Skeletal muscle tissue (tissue), 4 donors: ENCODE measurements around the gene DNAJC6. TPM values are rescaled to one million over a fixed set of nuclear protein-coding genes. Genes with fewer than 3 reads are reported as not detected.
"Not testable (repeated sequence)": the region's sequence is repeated elsewhere in the genome, so short reads cannot be mapped to it uniquely, and the experiment has no call there.

Experiments used
- H3K27ac ChIP-seq: one replicate; pipeline ENCODE4 v1.7.0; 2013; ENCODE audit warnings: mild to moderate bottlenecking, low read depth, low read length, inconsistent platforms
- H3K27me3 ChIP-seq, 3 donors: one replicate each; pipeline ENCODE4 v1.7.0; 2013; ENCODE audit warnings: low read length in 3 of 3; ENCODE audit not compliant: control insufficient read depth in 3 of 3, insufficient read depth in 3 of 3
- H3K36me3 ChIP-seq, 3 donors: one replicate each; pipeline ENCODE4 v1.7.0; 2013; ENCODE audit warnings: low read length in 3 of 3; ENCODE audit not compliant: control insufficient read depth in 3 of 3, insufficient read depth in 3 of 3
- H3K4me1 ChIP-seq, 3 donors: one replicate each; pipeline ENCODE4 v1.7.0; 2013; ENCODE audit warnings: low read length in 3 of 3, mild to moderate bottlenecking in 3 of 3; ENCODE audit not compliant: control insufficient read depth in 3 of 3, insufficient read depth in 3 of 3
- H3K4me3 ChIP-seq, 3 donors: one replicate each; pipeline ENCODE4 v1.7.0; 2013; ENCODE audit warnings: low read length in 3 of 3
- H3K9ac ChIP-seq, 3 donors: one replicate each; pipeline ENCODE4 v1.7.0; 2013; ENCODE audit warnings: low read length in 3 of 3, mild to moderate bottlenecking in 3 of 3, moderate library complexity in 2 of 3, low read depth in 1 of 3
- H3K9me3 ChIP-seq, 3 donors: one replicate each; pipeline ENCODE4 v1.7.0; 2013; ENCODE audit warnings: low read length in 3 of 3; ENCODE audit not compliant: control insufficient read depth in 3 of 3
- total RNA-seq: library from RNA; depleted of rRNA; stranded (reverse); fragments of >200 nt; gene quantifications from one replicate; pipeline ENCODE4 v1.2.3, GENCODE V29; 2014
- donor health status: Osteomylitis.

DNAJC6 gene
- total RNA-seq, 1 donor from 2014 or later = 2.6 TPM

DNA sequence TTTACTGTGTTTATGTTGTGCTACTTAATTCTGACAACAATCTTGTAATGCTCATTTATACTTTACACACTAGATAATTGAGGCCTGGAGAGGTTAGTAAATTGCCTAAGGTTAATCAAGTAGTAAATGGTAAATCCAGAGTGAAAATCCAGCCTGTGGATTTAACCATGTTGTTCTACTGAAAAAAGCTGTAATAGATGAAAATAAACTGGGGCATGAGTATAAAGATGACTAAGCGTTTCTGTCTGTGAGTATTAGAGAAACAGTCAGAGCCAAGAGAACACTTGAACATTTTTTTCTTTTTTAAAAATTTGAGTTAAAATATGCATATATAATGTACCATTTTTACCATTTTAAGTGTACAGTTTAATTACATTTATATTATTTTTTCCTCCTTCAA, 63.2 kb downstream of the DNAJC6 start:
- H3K36me3 ChIP-seq = no peaks in the 10 kb centered on the region
- H3K4me3 ChIP-seq = no peak overlapping the region
- H3K9ac ChIP-seq = no peak overlapping the region
- no peaks in the 10 kb centered on the region for H3K9me3 ChIP-seq
- no peak overlapping the region for H3K27ac ChIP-seq
- no peaks in the 10 kb centered on the region for H3K27me3 ChIP-seq
- H3K4me1 ChIP-seq = peaks cover 0 to 3% (median 2%) of the 10 kb centered on the region in 3 donors

DNA sequence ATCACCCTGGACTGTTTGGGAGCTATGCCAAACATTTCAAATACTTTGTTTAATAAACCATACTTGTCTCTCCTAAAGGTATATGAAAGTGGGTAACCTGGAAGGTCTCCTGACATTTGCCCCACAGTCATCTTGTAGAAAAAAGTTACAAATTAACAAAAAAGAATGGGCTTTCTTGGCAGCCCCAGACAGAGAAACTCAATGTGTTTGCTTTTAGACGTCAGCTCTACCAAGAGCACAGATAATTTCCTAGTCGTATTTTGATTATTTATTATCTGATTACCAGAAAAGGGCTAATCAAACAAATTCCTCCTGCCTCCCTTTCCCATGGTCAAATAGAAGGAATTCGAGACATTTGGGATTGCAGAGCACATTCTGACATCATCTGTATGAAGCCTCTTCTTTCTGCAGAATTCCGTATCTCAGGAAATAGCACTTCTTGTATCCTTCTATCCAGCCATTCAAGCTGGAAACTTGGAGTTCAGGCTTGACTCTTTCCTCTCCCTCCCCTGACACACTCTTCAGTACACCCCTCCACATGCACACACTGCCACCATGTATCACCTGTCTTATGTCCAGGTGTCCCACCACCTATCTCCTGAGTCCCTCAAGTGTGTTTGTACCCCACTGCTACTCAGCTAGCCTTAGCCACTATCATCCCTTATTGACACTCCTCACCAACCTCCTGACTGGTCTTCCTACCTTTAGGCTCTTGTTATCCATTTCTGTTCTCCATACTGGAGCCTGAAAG, 68.3 kb downstream of the DNAJC6 start:
- no peaks in the 10 kb centered on the region for H3K9me3 ChIP-seq
- H3K9ac ChIP-seq = no peak overlapping the region
- H3K27ac ChIP-seq = no peak overlapping the region
- no peaks in the 10 kb centered on the region for H3K4me1 ChIP-seq
- H3K36me3 ChIP-seq = no peaks in the 10 kb centered on the region
- no peaks in the 10 kb centered on the region for H3K27me3 ChIP-seq
- no peak overlapping the region for H3K4me3 ChIP-seq

DNA sequence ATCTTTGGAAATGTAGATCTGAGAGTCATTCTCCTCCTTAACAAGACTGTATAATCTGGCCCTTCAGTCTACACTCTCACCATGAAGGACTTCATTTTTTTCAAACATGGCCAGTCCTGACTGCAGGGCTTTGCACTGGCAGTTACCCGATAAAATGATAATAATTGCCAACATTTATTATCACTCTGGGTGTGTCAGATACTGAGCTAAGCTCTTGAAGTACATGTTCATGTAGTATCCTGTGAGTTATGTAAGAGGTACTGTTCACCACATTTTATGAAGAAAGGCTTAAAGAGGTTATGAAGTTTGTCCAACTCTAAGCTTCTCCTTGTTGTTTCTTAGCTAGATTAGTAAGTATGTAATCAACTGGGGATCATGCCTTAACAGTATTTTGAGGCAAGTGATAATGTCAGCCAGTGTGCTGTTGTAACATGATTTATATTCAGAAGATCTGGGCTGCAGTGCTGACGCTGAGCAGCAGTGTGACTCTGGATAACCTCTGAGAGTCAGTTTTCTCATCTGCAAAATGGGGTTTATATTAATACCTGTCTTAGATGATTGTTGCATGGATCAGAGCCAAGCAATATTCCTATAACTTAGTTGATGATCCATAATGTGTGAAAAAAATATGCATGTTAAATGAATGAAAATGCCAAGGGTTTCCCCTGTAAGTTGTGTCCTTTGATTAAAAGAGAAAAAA, 69.1 kb downstream of the DNAJC6 start:
- no peaks in the 10 kb centered on the region for H3K4me1 ChIP-seq
- no peak overlapping the region for H3K4me3 ChIP-seq
- no peaks in the 10 kb centered on the region for H3K9me3 ChIP-seq
- no peak overlapping the region for H3K27ac ChIP-seq
- no peaks in the 10 kb centered on the region for H3K27me3 ChIP-seq
- no peaks in the 10 kb centered on the region for H3K36me3 ChIP-seq
- H3K9ac ChIP-seq = no peak overlapping the region

DNA sequence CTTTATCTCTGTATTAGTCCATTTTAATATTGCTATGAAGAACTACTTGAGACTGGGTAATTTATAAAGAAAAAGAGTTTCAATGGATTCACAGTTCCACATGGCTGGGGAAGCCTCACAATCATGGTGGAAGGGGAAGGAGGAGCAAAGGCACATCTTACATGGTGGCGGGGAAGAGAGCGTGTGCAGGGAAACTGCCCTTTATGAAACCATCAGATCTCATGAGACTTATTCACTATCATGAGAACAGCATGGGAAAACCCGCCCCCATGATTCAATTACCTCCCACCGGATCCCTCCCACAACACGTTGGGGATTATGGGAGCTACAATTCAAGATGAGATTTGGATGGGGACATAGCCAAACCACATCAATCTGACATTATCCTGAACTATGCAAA, 75.1 kb downstream of the DNAJC6 start:
- H3K4me3 ChIP-seq, H3K27ac ChIP-seq, H3K27me3 ChIP-seq, H3K36me3 ChIP-seq, H3K9me3 ChIP-seq, H3K9ac ChIP-seq, H3K4me1 ChIP-seq: not testable (repeated sequence)

DNA sequence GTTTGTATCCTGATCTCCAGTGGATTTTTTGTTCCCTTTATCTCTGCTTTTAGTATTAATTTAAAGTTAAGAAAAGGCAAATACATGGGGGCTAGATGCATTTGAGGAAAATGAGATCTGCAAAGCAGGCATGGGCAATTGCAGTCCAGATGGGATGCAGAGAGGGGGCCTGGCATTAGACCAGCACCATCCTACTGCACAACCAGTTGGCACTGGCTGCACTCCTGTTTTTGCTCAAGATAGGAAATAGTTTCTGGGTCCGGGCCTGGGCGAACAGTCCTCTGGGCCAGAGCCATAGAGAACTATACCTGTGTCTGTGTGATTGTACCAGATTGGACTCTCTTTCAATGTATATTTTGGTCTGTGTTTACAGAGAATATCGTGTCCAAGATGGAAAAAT, 77.1 kb downstream of the DNAJC6 start:
- Histone ChIP-seq H3K9ac (no peak overlapping the region), H3K27ac (no peak overlapping the region), H3K4me1 (no peaks in the 10 kb centered on the region)

DNA sequence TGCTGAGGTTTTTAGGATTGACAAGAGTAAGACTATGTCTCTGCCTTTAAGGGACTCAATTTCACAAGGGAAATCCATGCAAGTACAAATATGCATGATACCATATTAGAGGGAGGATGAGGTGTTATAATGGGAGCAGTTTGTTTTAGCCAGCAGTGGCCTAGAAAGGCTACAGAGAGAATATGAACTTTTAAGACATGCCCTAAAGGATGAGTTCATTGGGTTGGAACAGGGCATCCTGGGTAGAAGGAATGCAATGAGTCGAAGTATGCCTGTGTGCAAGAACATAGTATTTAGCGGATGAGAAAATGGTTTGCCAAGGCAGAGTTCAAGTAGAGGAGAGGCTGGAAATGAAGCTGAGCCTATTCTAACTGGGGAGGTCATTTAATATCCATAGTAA, 78.5 kb downstream of the DNAJC6 start:
- H3K27ac ChIP-seq = no peak overlapping the region
- H3K9me3 ChIP-seq = no peaks in the 10 kb centered on the region
- H3K9ac ChIP-seq = no peak overlapping the region
- no peak overlapping the region for H3K4me3 ChIP-seq
- no peaks in the 10 kb centered on the region for H3K4me1 ChIP-seq
- H3K36me3 ChIP-seq = no peaks in the 10 kb centered on the region
- H3K27me3 ChIP-seq = no peaks in the 10 kb centered on the region

More for the DNA sequence above, 77.1 kb downstream of the DNAJC6 start:
- Histone ChIP-seq H3K36me3 (no peaks in the 10 kb centered on the region), H3K4me3 (no peak overlapping the region), H3K9me3 (no peaks in the 10 kb centered on the region), H3K27me3 (no peaks in the 10 kb centered on the region)

DNA sequence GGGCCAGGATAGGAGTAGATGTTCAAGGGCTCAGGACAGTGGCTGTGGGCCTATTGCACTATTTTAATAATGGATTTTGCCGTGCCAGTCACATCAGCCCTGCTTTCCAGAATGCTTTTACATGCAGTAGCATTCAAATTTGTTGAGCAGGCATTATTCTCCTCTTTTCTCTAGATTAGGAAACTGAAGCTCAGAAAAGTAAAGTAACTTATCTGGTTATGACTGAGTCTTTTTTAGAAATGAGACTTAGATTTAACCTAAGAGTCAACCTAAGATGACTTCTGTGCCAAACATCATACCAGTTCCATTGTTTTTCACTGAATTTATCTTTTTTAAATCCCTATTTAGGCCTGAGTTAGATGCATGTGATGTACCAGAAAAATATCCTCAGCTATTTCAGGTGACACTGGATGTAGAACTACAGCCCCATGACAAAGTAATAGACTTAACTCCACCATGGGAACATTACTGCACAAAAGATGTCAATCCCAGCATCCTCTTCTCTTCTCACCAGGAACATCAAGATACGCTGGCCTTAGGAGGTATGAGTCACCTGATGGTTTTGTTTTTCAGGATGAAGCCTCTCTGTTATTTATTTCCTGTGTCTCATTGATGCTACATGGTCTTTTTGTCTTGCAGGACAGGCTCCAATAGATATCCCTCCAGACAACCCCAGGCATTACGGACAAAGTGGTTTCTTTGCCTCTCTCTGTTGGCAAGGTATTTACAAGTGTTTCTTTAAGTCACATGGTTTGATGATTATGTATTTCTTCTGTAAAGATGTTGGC, 79.8 kb downstream of the DNAJC6 start:
- Histone ChIP-seq H3K27me3 (no peaks in the 10 kb centered on the region), H3K4me3 (no peak overlapping the region), H3K36me3 (no peaks in the 10 kb centered on the region), H3K27ac (no peak overlapping the region), H3K9ac (no peak overlapping the region), H3K9me3 (no peaks in the 10 kb centered on the region), H3K4me1 (no peaks in the 10 kb centered on the region)

DNA sequence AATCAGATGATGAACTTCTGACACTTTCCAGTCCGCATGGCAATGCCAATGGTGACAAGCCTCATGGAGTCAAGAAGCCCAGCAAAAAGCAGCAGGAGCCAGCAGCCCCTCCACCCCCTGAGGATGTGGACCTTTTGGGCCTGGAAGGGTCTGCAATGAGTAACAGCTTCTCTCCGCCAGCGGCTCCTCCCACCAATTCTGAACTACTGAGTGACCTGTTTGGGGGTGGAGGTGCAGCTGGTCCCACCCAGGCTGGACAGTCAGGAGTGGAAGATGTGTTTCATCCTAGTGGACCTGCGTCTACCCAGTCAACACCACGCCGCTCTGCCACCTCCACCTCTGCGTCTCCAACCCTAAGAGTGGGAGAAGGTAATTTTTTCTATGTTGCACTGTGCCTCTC, 83.2 kb downstream of the DNAJC6 start:
- H3K4me1 ChIP-seq = no peaks in the 10 kb centered on the region
- no peak overlapping the region for H3K9ac ChIP-seq
- H3K4me3 ChIP-seq = no peak overlapping the region
- H3K27ac ChIP-seq = no peak overlapping the region
- no peaks in the 10 kb centered on the region for H3K9me3 ChIP-seq
- no peaks in the 10 kb centered on the region for H3K36me3 ChIP-seq
- no peaks in the 10 kb centered on the region for H3K27me3 ChIP-seq

DNA sequence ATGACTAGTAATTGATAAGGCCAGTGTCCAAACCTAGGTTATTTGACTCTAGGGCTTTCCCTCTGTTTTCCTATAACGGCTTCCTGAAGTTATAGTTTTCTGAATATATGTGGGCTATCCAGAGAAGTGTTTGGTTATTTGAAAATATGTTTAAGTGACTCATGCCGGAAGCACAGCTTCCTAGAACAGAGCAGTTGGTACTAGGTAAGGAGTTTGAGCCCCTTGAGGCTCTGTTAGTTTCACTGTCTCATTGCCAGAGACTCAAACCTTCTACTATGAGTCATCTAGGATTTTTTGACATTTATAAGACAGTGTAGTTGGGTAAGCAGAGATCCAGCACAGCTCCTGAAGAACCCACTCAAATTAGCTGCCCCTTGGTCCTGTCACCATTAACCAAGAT, 84.0 kb downstream of the DNAJC6 start:
- no peaks in the 10 kb centered on the region for H3K36me3 ChIP-seq
- H3K27me3 ChIP-seq = no peaks in the 10 kb centered on the region
- no peak overlapping the region for H3K9ac ChIP-seq
- no peaks in the 10 kb centered on the region for H3K4me1 ChIP-seq
- H3K4me3 ChIP-seq = no peak overlapping the region
- no peaks in the 10 kb centered on the region for H3K9me3 ChIP-seq
- H3K27ac ChIP-seq = no peak overlapping the region

DNA sequence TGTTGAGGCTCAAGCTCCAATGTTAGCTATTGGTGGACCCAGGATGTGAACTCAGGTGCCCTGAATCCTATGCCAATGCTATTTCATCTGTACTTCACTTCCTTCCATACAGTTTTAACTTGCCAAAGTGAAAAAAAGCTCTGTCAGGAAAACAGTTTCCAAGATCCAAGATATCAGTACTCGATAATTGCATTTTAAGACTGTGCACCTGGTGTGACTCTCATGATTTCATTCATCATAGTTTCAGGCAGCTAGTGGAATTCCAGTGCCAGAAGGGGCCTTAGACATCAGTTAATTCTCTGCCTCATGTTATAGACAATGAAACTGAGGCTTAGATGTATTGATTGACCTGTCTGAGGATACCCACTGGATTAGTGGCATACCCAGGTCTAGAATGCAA, 84.6 kb downstream of the DNAJC6 start:
- Histone ChIP-seq H3K4me3 (no peak overlapping the region), H3K9me3 (no peaks in the 10 kb centered on the region), H3K4me1 (no peaks in the 10 kb centered on the region), H3K27ac (no peak overlapping the region), H3K27me3 (no peaks in the 10 kb centered on the region), H3K9ac (no peak overlapping the region), H3K36me3 (no peaks in the 10 kb centered on the region)
